NT2/D1 (cell line): ENCODE results near the gene TJAP1.

Experiments
- YY1 ChIP-seq: IDR thresholded peaks from 2 replicates; pipeline ENCODE4 v1.6.1; 2011; ENCODE audit not compliant: insufficient read length, insufficient read depth
- ZNF274 ChIP-seq: IDR thresholded peaks from 2 replicates; pipeline ENCODE4 v1.6.1; 2011; ENCODE audit warnings: mild to moderate bottlenecking, low read depth, low read length

DNA sequence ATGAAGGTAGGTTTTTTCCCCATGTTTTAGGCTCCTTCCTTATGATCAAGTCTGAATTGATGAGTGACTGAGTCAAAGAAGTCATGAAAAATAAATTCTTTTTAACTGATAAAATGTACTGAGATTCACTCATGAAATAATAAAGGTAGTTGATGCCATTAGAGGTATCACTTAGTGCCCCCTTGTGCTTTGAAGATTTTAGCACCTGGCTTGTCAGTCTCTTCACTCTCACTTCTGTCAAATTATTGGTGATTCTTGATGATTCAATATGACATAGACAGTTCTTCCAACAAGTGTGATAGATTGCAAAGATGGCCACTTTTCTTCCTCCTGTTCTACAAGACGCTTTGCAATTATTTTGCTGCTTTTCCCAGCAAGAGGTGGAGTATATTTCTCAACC, 17.8 kb upstream of the TJAP1 start:
- TF ChIP-seq ZNF274, result no peak
- TF ChIP-seq YY1, result no peak
